GM12878 (cell line): ENCODE results near the gene PSMB9. TPM values are rescaled to one million over a fixed set of nuclear protein-coding genes. Genes with fewer than 3 reads are reported as not detected.
A peak's percentile ranks its signal among the peaks of the same experiment; 100 is the strongest.

Experiments used
- BACH1 ChIP-seq: fragments of 450-650 bp; IDR thresholded peaks from 2 replicates; pipeline ENCODE4 v1.6.1; 2017; ENCODE audit warnings: mild to moderate bottlenecking, borderline replicate concordance
- BCL11A ChIP-seq: IDR thresholded peaks from 2 replicates; pipeline ENCODE4 v1.6.1; 2011; ENCODE audit warnings: low read depth, low read length
- CEBPB ChIP-seq, 2 experiments: fragments of 150-350 bp in 1 of 2; IDR thresholded peaks; 2 replicates each; pipeline ENCODE4 v1.6.1; 2012 to 2014; ENCODE audit warnings: low read depth in 2 of 2, low read length in 2 of 2, borderline replicate concordance in 1 of 2, inconsistent platforms in 1 of 2
- CHD1 ChIP-seq: IDR thresholded peaks from 2 replicates; pipeline ENCODE4 v1.6.1; 2012; ENCODE audit warnings: low read depth, low read length, improper control_type of control experiment
- IKZF2 ChIP-seq, 2 experiments: fragments of 450-650 bp; IDR thresholded peaks; 2 replicates each; pipeline ENCODE4 v1.6.1; 2017; ENCODE audit warnings: mild to moderate bottlenecking in 2 of 2, moderate library complexity in 2 of 2
- JUND ChIP-seq: IDR thresholded peaks from 2 replicates; pipeline ENCODE4 v1.6.1; 2012; ENCODE audit warnings: low read depth, mild to moderate bottlenecking, low read length, improper control_type of control experiment, moderate library complexity
- MEF2B ChIP-seq: fragments of 450-650 bp; IDR thresholded peaks from 2 replicates; pipeline ENCODE4 v1.6.1; 2018; ENCODE audit warnings: mild to moderate bottlenecking, moderate library complexity; ENCODE audit not compliant: partially characterized antibody, poor library complexity, severe bottlenecking
- MTA2 ChIP-seq: fragments of 450-650 bp; IDR thresholded peaks from 2 replicates; pipeline ENCODE4 v1.6.1; 2016; ENCODE audit warnings: low read depth, mild to moderate bottlenecking, moderate library complexity
- MYB ChIP-seq: fragments of 150-350 bp; IDR thresholded peaks from 2 replicates; pipeline ENCODE4 v1.6.1; 2014; ENCODE audit warnings: mild to moderate bottlenecking, low read depth, low read length, borderline replicate concordance
- MYC ChIP-seq: IDR thresholded peaks from 2 replicates; pipeline ENCODE4 v1.6.1; 2011; ENCODE audit warnings: mild to moderate bottlenecking, low read length, moderate library complexity, inconsistent platforms; ENCODE audit not compliant: insufficient read depth, insufficient replicate concordance, insufficient read length, severe bottlenecking
- NFXL1 ChIP-seq: fragments of 450-650 bp; IDR thresholded peaks from 2 replicates; pipeline ENCODE4 v1.6.1; 2017; ENCODE audit warnings: antibody characterized with exemption, mild to moderate bottlenecking, borderline replicate concordance
- POLR2AphosphoS2 ChIP-seq: IDR thresholded peaks from 2 replicates; pipeline ENCODE4 v1.6.1; 2011; ENCODE audit warnings: low read depth, mild to moderate bottlenecking, low read length, improper control_type of control experiment, moderate library complexity
- RAD51 ChIP-seq: fragments of 450-650 bp; IDR thresholded peaks from 2 replicates; pipeline ENCODE4 v1.6.1; 2016; ENCODE audit warnings: moderate library complexity, mild to moderate bottlenecking, inconsistent platforms
- ZNF384 ChIP-seq: IDR thresholded peaks from 2 replicates; pipeline ENCODE4 v1.6.1; 2012; ENCODE audit warnings: low read depth, mild to moderate bottlenecking, low read length, improper control_type of control experiment, borderline replicate concordance
- ZZZ3 ChIP-seq: IDR thresholded peaks from 2 replicates; pipeline ENCODE4 v1.6.1; 2011; ENCODE audit warnings: low read depth; ENCODE audit not compliant: control insufficient read depth, insufficient read length
- polyA plus RNA-seq, 11 experiments: library from polyadenylated mRNA; depleted of rRNA in 4 of 11; unstranded in 6 of 11; stranded (reverse) in 5 of 11; fragments of >200 nt; fragmentation: Nextera tagmentation in 4 of 11; fragmentation: Illumina TruSeq in 1 of 11; extraction: Ambion mirVana in 4 of 11; extraction: Trizol in 1 of 11; gene quantifications; 1 replicate in 1 of 11; 2 replicates in 10 of 11; pipeline versions ENCODE4 v1.2.1 to v1.2.3, GENCODE V29; 2011 to 2016; ENCODE audit warnings: inconsistent platforms in 2 of 11, missing spikeins in 2 of 11, low read depth in 1 of 11
- total RNA-seq, 4 experiments: library from RNA; depleted of rRNA in 3 of 4; stranded (reverse); fragments of >200 nt in 3 of 4; fragmentation: Illumina TruSeq in 1 of 4; extraction: Trizol in 1 of 4; gene quantifications; 2 replicates each; pipeline versions ENCODE4 v1.2.1 to v1.2.3, GENCODE V29; 2013 to 2021
- TF ChIP-seq, protein P1 (sequence below): IDR thresholded peaks from 2 replicates; pipeline ENCODE4 v1.6.1; 2011; ENCODE audit warnings: low read depth, mild to moderate bottlenecking, low read length, moderate library complexity, borderline replicate concordance; ENCODE audit errors: extremely low read depth
- TF ChIP-seq, protein P2 (sequence below): fragments of 150-350 bp; IDR thresholded peaks from 2 replicates; pipeline ENCODE4 v1.6.1; 2014; ENCODE audit warnings: mild to moderate bottlenecking, low read depth, low read length
- TF ChIP-seq, protein P3 (sequence below): IDR thresholded peaks from 2 replicates; pipeline ENCODE4 v1.6.1; 2012; ENCODE audit warnings: low read depth, low read length, improper control_type of control experiment
- TF ChIP-seq, protein P4 (sequence below): fragments of 150-350 bp; IDR thresholded peaks from 2 replicates; pipeline ENCODE4 v1.6.1; 2016; ENCODE audit warnings: low read depth, low read length
- TF ChIP-seq, protein P5 (sequence below): IDR thresholded peaks from 2 replicates; pipeline ENCODE4 v1.6.1; 2011; ENCODE audit warnings: borderline replicate concordance, low read depth, mild to moderate bottlenecking, moderate library complexity, low read length; ENCODE audit not compliant: insufficient read depth, poor library complexity, severe bottlenecking

PSMB9 gene
- total and polyA plus RNA-seq, 10 of the 15 experiments (the other 5 are each of a cell fraction or from before 2014, with no cell fraction given): 167 to 517 (median 275) TPM

DNA sequence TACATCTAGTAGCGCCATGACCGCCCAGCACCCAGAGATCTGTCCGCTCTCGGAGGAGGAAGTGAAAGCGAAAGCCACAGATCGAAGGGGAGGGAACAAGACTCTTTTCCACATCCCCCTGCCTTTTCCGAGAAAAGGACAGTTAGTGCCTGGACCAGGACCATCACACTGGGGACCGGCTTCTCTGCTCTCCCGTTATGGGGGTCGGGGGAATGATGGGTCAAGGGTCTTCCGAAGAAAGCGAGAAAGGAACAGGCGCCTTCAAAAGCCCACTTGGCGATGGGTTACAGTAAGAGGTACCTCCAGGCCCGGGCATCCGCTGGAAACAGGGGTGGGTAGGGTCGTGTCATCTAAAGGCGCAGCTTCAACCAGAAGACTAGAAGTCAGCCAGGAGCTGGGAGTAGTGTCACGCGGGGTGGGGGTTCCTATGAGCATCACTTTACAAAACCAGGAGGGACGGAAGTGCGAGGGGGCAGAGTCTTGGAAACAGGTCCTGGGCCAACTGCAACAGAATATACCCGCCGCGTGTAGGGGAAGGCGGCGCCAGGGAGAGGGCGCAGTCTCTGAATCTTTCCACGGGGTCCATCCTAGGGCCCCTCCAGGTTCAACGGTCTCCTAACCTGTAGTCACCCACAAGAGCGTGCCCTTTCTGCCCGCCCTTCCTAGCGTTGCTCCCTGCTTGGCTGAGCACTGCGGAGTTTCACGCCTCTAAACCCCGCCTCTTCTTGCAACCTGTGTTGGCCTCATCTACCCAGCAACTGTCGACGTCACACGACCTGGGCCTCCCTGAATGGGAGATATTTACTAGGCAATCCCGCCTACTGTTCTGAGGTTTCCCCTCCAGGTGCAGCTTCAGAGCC lies 9.8 kb upstream of the PSMB9 start, which contains the start of gene PSMB8 (continued):
- TF ChIP-seq, protein P1, sequence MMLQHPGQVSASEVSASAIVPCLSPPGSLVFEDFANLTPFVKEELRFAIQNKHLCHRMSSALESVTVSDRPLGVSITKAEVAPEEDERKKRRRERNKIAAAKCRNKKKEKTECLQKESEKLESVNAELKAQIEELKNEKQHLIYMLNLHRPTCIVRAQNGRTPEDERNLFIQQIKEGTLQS: no peak
- TF ChIP-seq IKZF2 (IDR thresholded peaks at IDR 0.05) (peak; percentile 85 to 90), ZNF384 (no peak), BCL11A (peak; percentile 52; the same call in 1 of the 2 replicates), JUND (no peak), RAD51 (peak; percentile 54; the same call in 1 of the 2 replicates), CHD1 (0 out of 2 replicates have a peak, but pooled peaks have one; percentile 14), POLR2AphosphoS2 (no peak), NFXL1 (no peak), ZZZ3 (no peak), MYC (peak; percentile 83), BACH1 (peak; percentile 73), MEF2B (no peak), MTA2 (no peak), MYB (no peak), CEBPB (IDR thresholded peaks at IDR 0.05; ENCODE audit: borderline replicate concordance in 1 of 2, low read depth in 2 of 2, low read length in 2 of 2) (peak in 1 of 2 experiments; percentile 93; a peak in 1 of 4 replicates)
- TF ChIP-seq, protein P2, sequence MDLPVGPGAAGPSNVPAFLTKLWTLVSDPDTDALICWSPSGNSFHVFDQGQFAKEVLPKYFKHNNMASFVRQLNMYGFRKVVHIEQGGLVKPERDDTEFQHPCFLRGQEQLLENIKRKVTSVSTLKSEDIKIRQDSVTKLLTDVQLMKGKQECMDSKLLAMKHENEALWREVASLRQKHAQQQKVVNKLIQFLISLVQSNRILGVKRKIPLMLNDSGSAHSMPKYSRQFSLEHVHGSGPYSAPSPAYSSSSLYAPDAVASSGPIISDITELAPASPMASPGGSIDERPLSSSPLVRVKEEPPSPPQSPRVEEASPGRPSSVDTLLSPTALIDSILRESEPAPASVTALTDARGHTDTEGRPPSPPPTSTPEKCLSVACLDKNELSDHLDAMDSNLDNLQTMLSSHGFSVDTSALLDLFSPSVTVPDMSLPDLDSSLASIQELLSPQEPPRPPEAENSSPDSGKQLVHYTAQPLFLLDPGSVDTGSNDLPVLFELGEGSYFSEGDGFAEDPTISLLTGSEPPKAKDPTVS: no peak
- TF ChIP-seq, protein P3, sequence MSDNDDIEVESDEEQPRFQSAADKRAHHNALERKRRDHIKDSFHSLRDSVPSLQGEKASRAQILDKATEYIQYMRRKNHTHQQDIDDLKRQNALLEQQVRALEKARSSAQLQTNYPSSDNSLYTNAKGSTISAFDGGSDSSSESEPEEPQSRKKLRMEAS: no peak; the same call in 1 of the 2 replicates
- TF ChIP-seq, protein P4, sequence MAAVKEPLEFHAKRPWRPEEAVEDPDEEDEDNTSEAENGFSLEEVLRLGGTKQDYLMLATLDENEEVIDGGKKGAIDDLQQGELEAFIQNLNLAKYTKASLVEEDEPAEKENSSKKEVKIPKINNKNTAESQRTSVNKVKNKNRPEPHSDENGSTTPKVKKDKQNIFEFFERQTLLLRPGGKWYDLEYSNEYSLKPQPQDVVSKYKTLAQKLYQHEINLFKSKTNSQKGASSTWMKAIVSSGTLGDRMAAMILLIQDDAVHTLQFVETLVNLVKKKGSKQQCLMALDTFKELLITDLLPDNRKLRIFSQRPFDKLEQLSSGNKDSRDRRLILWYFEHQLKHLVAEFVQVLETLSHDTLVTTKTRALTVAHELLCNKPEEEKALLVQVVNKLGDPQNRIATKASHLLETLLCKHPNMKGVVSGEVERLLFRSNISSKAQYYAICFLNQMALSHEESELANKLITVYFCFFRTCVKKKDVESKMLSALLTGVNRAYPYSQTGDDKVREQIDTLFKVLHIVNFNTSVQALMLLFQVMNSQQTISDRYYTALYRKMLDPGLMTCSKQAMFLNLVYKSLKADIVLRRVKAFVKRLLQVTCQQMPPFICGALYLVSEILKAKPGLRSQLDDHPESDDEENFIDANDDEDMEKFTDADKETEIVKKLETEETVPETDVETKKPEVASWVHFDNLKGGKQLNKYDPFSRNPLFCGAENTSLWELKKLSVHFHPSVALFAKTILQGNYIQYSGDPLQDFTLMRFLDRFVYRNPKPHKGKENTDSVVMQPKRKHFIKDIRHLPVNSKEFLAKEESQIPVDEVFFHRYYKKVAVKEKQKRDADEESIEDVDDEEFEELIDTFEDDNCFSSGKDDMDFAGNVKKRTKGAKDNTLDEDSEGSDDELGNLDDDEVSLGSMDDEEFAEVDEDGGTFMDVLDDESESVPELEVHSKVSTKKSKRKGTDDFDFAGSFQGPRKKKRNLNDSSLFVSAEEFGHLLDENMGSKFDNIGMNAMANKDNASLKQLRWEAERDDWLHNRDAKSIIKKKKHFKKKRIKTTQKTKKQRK: no peak
- TF ChIP-seq, protein P5, sequence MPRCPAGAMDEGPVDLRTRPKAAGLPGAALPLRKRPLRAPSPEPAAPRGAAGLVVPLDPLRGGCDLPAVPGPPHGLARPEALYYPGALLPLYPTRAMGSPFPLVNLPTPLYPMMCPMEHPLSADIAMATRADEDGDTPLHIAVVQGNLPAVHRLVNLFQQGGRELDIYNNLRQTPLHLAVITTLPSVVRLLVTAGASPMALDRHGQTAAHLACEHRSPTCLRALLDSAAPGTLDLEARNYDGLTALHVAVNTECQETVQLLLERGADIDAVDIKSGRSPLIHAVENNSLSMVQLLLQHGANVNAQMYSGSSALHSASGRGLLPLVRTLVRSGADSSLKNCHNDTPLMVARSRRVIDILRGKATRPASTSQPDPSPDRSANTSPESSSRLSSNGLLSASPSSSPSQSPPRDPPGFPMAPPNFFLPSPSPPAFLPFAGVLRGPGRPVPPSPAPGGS: peak; percentile 64
